ENCODE data around the gene SPTY2D1.
A peak's percentile ranks its signal among the peaks of the same experiment; 100 is the strongest.
"Not testable (repeated sequence)": the region's sequence is repeated elsewhere in the genome, so short reads cannot be mapped to it uniquely, and the experiment has no call there.

SPTY2D1 gene, protein sequence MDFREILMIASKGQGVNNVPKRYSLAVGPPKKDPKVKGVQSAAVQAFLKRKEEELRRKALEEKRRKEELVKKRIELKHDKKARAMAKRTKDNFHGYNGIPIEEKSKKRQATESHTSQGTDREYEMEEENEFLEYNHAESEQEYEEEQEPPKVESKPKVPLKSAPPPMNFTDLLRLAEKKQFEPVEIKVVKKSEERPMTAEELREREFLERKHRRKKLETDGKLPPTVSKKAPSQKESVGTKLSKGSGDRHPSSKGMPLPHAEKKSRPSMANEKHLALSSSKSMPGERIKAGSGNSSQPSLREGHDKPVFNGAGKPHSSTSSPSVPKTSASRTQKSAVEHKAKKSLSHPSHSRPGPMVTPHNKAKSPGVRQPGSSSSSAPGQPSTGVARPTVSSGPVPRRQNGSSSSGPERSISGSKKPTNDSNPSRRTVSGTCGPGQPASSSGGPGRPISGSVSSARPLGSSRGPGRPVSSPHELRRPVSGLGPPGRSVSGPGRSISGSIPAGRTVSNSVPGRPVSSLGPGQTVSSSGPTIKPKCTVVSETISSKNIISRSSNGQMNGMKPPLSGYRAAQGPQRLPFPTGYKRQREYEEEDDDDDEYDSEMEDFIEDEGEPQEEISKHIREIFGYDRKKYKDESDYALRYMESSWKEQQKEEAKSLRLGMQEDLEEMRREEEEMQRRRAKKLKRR

DNA sequence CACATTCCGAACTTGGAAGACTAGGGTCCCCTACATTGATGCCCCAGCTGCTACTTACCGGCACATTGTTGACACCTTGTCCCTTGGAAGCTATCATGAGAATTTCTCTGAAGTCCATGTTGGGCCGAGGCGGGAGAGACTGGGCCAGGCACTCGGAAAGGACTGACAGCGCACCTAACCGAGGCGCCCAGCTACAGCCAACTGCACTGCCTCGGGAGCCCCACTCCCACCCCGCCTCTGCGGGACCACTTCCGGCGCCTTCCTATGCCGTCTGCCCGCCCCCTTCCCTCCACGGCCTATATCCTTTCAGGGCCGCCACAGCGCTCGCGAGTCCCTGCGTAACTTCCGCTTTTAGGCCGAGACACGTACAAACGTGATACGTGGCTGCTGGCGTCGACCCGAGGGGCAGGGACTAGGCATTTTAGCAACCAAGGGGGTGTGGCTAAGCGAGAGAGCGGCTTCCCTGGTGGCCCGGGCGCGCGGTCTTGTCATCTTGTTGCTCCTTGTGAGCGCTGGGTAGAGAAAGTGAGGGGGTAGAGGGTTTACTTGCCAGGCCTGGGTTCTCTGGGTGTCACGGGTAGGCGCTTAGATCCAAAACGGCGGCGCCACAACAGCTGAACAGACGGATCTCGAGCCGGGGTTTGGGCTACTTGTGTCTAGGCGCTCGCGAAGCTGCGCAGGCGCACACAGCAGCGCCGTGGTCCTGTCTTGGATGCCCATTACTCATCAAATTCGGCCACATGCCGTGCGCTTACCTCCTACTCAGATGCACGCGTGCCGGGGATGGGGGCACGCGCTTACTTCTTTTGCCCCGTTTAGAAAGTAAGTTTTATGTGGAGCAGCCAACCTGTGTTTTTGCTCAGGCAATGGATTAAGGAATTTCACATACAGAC lies at the start of gene SPTY2D1:
Gene SPTY2D1 (minus strand): TSS at position 203 of the 893 bp plus-strand sequence. CDS start 85 bp downstream, at position 118.
- peak; percentile 94 to 95 for DNase-seq (ENCODE audit: extremely low read depth in 1 of 2, low read depth in 1 of 2)

DNA sequence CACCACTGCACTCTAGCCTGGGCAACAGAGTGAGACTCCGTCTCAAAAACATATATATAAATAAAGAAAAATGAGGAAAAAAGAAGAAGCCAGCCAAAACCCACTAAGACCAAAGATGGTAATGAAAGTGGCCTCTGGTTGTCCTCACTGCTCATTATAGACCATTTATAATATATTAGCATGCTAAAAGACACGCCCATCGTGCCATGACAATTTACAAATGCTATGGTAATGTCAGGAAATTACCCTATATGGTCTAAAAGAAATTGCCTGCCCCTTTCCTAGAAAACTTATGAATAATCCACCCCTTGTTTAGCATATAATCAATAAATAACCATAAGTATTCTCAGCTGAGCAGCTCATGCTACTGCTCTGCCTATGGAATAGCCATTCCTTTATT lies 48.3 kb upstream of the SPTY2D1 start:
- DNase-seq (ENCODE audit: extremely low read depth in 1 of 2, low read depth in 1 of 2): no peak

DNA sequence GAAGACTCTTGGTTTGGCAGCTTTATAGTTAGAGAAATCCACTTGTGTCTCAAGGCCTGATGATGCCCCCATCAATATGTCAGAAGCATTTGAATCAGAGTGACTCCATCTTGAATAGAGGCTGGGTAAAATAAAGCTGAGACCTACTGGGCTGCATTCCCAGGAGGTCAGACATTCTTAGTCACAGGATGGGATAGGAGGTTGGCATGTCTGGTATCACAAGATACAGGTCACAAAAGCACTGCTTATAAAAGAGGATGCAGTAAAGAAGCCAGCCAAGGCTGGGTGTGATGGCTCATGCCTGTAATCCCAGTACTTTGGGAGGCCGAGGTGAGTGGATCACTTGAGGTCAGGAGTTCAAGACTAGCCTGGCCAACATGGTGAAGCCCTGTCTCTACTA lies 47.8 kb upstream of the SPTY2D1 start:
- not testable (repeated sequence) for DNase-seq (ENCODE audit: extremely low read depth in 1 of 2, low read depth in 1 of 2)

DNA sequence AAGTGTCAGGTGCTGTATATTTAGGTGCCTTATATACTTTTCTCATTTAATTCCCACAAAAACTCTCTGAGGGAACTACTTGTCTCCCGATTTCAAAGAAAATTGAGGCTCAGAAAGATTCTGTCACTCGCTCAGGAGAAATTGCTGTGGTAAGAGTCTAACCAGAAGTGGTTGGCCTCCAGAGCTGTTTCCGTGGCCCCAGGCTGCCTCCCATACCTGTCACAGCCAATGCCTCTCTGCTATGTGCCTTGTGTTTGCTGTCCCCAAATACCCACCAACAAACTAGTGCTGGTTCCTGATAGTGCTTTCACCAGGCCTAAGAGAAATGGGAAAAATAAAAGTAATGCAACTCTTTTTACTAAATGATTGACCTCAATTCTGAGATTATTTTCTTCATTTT lies 43.4 kb upstream of the SPTY2D1 start:
- no peak for DNase-seq (ENCODE audit: extremely low read depth in 1 of 2, low read depth in 1 of 2)

DNA sequence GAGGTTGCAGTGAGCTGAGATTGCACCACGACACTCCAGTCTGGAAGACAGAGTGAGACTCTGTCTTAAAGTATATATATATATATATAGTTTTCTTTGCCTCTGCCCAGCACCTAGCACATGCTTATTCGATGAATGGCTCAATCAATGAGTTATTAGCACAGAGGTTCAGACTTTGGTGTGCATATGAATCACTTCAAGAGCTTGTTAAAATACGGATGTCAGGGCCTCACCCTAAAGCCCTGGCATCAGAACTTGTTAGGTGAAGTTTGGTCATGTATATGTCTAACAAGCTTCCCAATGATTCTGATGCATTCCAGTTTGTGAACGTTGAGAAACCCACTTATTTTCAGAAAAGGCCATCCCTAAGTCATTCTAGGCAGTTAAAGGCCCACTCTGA lies 42.7 kb upstream of the SPTY2D1 start:
- DNase-seq (ENCODE audit: extremely low read depth in 1 of 2, low read depth in 1 of 2): no peak

DNA sequence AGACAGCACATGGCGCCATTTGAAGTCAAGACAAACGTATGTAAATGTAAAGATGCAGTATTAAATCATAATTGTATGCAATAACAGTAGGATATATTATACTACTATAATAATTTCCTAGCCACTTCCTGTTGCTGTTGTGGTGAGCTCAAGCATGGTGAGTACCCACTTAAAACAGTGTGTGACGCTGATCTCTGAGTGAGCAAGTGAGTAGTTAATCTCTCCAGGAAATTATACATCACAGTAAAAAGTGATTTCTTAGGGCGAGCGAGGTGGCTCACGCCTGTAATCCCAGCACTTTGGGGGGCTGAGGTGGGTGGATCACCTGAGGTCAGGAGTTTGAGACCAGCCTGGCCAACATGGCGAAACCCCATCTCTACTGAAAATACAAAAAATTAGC lies 38.1 kb upstream of the SPTY2D1 start:
- DNase-seq (ENCODE audit: extremely low read depth in 1 of 2, low read depth in 1 of 2): peak; percentile 11 to 17

DNA sequence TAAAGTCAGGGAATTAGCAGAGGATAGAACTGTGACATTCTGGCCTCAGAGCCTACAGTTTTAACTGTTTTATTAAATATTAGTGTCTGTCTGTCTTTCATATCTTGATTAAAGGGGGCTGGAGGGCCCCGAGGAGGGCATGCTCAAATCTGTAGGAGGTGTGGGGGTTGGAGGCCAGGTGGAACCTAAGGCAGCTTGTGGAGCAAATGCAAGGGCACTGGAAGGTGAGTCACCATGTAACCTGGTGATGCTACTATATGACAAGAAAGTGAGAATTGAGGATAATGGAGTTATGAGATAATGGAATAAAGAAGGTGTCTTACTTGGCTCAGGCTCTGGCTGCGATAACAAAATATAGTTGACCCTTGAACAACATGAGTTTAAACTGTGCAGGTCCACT lies 37.1 kb upstream of the SPTY2D1 start:
- DNase-seq (ENCODE audit: extremely low read depth in 1 of 2, low read depth in 1 of 2): no peak

DNA sequence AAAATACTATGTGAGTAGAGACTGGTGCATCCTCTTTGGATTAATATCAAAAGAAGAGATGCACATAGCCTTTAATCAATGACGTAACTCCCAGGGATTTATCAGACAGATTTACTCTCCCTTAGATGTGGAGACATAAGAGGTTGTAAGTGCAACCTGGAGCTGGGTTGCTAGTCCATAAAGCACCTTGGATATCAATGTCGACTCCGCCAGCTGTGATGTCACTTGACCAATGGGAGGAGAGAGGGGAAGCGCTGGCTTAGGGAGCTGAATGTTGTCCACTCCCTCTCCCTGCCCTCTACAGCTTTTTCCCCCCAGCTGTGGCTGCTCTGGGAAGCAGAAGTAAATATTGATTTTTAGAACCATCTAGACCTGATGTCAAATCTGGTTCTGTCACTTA lies 35.6 kb upstream of the SPTY2D1 start:
- no peak for DNase-seq (ENCODE audit: extremely low read depth in 1 of 2, low read depth in 1 of 2)

DNA sequence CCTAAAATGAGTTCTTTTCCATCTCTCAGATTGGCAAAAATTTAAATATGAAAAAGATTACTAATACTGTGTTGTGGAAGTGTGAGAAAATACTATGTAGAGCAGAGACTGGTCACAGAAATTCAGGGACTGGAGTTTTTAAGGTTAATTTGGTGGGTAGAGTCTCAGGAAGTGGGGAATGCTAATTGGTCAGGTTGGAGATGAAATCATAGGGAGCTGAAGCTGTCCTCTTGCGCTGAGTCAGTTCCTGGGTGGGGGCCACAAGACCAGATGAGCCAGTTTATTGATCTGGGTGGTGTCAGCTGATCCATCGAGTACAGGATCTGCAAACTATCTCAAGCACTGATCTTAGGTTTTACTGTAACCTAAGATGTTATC lies 35.1 kb upstream of the SPTY2D1 start:
- no peak for DNase-seq (ENCODE audit: extremely low read depth in 1 of 2, low read depth in 1 of 2)

DNA sequence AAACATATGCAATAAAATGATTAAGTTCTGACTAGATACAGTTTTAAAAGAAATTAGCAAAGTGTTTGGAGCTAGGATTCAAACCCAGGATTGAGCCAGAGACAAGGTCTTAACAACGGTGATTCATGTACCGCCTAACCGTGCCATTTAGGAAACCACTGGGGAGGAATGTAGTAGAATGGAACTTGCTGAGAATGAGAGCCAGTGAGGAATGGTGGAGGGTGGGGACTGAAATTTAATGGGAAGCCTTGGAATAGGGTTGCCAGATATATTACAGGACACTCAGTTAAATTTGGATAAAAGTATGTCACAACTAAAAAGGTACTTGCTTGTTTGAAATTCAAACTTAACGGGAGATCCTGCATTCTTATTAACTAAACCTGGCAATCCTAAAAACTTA lies 34.0 kb upstream of the SPTY2D1 start:
- no peak for DNase-seq (ENCODE audit: extremely low read depth in 1 of 2, low read depth in 1 of 2)

DNA sequence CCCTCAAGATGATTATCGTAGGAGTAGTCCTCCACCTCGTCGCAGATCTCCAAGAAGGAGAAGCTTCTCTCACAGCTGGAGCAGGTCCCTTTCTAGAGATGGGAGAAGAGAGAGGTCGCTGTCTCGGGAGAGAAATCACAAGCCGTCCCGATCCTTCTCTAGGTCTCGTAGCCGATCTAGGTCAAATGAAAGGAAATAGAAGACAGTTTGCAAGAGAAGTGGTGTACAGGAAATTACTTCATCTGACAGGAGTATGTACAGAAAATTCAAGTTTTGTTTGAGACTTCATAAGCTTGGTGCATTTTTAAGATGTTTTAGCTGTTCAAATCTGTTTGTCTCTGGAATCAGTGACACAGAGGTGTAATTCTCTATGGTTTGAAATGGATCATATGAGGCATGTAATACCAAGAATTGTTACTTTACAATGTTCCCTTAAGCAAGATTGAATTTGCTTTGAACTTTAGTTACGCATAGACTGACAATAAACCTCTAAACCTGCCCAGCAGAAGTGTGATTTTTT lies 31.3 kb upstream of the SPTY2D1 start:
- not testable (repeated sequence) for DNase-seq (ENCODE audit: extremely low read depth in 1 of 2, low read depth in 1 of 2)

DNA sequence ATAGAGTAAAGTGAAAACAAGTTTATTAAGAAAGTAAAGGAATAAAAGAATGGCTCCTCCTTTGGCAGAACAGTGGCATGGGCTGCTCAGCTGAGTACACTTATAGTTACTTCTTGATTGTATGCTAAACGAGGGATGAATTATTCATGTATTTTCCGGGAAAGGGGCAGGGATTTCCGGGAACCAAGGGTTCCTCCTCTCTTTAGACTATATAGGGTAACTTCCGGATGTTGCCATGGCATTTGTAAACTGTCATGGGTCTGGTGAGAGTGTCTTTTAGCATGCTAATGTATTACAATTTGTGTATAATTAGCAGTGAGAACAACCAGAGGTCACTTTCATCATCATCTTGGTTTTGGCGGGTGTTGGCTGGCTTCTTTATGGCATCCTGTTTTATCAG lies 23.5 kb upstream of the SPTY2D1 start:
- no peak for DNase-seq (ENCODE audit: extremely low read depth in 1 of 2, low read depth in 1 of 2)

DNA sequence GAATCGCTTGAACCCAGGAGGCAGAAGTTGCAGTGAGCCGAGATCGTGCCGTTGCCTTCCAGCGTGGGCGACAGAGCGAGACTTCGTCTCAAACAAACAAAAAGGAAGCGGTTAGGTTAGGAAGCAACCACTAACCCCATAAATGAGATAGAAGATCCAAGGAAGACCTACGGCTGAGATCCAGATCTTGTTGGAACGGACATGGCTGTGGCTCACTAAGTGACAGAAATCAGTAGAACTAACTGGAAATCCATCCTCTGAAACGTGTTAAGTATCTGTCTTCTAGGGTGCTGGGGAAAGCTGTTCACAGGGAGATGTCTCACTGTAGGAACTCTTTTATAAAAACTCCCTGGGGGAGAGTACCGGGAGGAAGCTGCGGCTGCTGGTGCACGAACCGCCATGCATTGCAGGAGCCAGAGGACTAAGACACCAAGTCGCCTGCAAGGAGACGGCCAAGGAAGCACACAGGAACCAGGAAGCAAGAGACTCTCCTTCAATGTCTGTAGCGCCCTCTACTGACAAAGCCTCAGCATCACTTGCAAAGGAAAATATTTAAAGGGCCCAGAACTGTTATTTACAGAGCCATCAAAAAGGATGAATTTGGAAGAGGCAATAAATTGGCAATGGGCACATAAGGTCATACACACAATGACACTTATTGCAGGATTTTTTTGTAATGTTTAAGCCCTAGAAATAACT lies 16.9 kb upstream of the SPTY2D1 start:
- no peak for DNase-seq (ENCODE audit: extremely low read depth in 1 of 2, low read depth in 1 of 2)

DNA sequence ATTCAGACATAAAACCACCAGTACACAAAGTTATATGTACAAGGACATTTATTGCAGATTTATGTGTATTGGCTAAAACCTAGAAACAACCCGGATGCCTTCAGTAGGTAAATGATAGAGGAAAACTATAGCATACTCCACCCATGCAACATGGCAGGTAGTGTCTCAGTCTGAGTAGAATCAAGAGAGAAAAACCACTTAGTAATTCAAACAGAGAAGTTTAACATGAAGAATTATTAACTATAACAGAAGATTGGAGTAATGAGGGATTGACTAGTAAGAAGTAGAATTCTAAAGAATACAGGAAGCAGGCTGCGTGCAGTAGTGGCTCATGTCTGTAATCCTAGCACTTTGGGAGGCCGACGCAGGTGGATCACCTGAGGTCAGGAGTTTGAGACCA lies 16.2 kb upstream of the SPTY2D1 start:
- no peak for DNase-seq (ENCODE audit: extremely low read depth in 1 of 2, low read depth in 1 of 2)

DNA sequence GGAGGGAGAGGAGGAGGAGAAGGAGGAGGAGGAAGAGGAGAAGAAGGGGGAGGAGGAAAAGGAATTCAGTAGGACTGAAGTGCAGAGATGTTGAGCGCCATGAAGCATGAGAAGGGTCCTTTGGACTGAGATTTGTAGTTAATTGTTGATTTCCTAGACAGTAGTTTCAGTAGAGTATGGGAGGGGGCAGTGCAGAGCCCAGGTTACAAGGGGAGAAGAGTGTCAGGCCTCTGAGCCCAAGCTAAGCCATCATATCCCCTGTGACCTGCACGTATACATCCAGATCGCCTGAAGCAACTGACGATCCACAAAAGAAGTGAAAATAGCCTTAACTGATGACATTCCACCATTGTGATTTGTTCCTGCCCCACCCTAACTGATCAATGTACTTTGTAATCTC lies 8.9 kb upstream of the SPTY2D1 start:
- DNase-seq (ENCODE audit: extremely low read depth in 1 of 2, low read depth in 1 of 2): not testable (repeated sequence)

DNA sequence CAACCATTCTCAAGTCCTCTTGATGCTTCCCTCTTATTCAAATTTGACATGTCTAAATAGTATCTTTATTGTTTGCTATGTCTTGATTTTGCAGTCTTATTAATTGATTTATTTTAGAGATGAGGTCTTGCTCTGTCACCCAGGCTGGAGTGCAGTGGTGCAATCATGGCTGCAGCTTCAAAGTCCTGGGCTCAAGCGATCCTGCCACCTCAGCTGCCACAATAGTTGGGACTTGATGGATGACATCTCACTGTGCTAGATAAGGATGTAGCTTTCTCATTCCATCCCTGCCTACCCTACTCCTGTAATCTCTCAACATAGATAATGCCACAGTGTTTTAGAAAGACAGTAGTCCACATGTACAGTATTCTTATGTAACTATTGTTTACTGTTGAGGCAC lies 7.5 kb upstream of the SPTY2D1 start:
- no peak for DNase-seq (ENCODE audit: extremely low read depth in 1 of 2, low read depth in 1 of 2)

DNA sequence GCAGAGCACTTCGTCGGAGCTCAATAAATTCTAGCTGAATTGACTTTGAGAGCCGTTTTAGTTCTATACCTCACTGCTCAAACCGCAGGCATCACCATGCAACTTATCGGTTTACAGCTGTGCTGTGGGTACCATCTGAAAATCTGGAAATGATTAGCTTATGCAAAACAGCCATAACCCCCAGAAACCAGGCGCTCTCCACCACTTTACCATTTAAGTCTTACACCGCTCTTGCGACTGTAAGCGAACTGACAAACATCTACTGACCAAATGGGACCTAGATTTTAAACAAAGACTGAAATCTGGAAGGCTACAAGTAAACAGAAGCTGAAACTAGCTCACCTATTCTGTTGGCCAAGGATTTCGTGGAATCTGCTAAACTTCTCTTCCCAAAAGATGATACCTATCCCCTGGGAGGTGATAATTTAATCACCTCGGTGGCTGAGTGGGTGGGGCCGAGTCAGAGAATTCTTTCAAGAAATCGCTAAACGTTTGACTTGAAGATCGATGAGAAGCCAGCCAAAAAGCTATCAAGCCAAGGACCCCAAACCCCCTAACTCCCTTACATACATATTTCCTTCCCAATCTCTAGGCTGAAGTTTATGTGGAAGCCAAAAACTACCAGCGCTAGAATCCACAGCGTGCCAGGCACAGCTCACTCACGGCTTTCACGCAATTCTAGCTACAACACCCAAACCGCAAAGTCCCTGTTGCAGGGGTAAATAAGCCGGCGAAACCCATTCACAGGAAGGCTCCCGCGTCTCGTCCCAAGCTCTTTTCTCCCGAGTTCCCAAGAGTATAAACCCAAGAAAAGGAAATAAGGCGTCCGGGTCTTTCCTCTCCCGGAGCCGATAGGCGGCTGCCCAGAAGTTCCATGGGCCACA lies 644 bp downstream of the SPTY2D1 start:
- DNase-seq (ENCODE audit: extremely low read depth in 1 of 2, low read depth in 1 of 2): no peak

DNA sequence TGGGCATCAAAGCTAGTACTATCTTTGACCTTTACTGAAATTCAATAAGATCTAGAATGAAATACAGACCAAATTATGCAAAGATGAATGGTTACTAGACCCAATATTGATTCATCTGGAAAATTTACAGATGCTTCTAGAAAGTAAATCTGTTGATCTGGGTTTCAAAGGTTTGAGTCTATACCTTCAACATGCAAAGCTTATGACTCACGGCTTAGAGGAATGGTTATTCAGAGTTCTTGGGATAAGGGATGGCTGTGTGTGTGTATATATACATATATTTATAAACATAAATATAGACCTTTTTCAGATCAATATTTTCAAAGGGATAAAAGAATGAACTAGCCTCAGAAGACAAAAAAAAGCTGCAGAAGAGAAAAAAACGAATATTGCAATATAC lies 1.3 kb downstream of the SPTY2D1 start:
- DNase-seq (ENCODE audit: extremely low read depth in 1 of 2, low read depth in 1 of 2): no peak

DNA sequence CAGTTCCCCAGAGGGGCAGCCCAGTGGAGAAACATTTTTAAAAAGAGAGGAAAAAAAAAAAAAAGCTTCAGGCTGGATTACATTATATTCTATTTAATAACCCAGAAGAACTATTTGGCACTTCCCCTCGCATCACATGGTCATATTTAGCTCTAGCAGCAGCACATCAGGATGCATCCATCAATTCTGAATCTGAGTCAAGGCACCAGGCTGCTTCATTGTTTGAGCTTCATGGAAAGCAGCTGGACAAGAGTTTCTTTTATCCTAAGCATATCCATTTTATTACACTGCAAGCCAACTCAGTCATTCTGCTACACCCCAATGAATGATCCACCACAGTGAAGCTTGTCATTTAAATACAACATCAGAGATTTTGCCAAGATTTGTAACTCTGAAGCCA lies 10.0 kb downstream of the SPTY2D1 start:
- no peak for DNase-seq (ENCODE audit: extremely low read depth in 1 of 2, low read depth in 1 of 2)

DNA sequence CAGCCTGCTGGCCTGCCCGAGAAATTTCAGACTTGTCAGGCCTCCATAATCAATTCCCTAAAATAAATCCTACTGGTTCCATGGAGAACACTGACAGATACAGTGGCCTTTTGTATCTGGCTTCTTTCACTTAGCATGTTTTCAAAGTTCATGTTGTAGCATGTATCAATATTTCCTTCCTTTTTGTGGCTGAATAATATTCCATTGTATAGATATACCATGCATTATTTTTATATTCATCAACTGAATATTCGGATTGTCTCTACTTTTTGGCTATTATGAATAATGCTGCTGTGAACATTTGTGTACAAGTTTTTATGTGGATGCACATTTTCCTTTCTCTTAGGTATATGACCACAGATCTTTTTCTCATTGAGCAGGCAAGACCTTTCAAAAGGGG lies 10.4 kb downstream of the SPTY2D1 start:
- no peak for DNase-seq (ENCODE audit: extremely low read depth in 1 of 2, low read depth in 1 of 2)

Measured in activated CD8-positive, alpha-beta memory T cell treated with anti-CD3 and anti-CD28 coated beads for 1 hour (primary cell).